Fibroblast of skin of left quadriceps (primary cell): ENCODE results near the gene RNF217.

ENCODE experiments used
- DNase-seq, 2 experiments: peaks; one replicate each; pipeline ENCODE4 v3.0.0-alpha.2; 2013; ENCODE audit warnings: low read depth in 2 of 2

Gene RNF217

DNA sequence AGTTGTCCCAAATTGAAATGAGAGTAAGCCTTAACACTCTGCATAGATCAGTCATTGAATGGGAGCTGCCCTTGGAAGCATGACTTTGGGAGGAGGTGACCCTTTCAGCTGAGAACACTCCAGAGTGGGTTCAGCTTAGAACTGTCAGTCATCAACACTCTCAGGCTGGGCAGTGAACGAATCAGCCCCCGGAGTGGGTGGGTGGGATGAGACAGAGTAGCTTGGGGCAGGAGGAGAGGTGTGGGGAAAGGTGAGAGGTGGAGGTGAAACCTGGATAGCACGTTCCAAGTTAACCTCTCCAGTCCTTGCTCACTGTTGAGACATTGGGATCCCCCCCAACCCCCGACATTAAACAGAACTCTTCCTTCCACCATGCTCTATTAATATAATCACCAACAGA is 136.0 kb downstream of the RNF217 start:
- DNase-seq: no peak

DNA sequence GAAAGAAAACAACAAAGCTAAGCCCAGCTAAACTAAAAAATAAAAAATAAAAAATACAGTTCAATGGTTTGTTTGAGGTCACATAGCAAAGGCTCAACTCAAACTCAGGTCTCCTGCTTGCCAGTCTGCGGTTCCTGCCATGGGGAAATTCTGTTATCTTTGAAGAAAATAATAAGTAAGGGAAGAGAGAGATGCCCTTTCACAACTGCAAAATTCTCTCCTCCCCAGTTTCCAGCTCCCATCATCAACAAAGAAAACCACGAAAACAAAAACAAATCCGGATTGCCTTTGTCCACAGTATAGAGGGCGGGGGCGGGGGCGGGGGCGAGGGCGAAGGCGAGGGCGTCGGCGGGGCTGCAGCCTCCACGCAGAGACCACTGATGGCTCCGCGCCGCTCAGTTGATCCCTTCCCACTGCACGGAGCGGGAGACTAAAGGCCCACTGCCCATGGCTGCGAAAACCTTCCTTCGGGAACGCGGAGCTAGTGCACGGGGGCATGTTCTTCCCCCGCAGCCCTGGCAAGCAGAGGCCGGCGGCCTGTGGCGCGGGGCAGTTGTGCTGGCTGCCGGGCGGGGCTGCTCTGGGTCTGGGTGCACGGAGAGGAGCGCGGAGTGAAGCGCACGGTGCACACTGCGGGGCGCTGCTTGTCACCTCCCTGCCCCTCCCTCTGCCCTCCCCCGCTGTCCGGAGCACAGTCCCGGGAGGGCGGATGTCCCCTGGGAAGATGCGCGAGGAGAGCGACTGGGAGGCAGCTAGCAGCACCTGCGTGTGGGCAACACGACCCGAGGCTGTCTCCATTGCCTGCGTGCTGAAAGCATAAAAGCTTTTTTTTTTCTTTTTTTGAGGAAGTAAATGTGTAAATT is 137.2 kb downstream of the RNF217 start:
- no peak for DNase-seq

DNA sequence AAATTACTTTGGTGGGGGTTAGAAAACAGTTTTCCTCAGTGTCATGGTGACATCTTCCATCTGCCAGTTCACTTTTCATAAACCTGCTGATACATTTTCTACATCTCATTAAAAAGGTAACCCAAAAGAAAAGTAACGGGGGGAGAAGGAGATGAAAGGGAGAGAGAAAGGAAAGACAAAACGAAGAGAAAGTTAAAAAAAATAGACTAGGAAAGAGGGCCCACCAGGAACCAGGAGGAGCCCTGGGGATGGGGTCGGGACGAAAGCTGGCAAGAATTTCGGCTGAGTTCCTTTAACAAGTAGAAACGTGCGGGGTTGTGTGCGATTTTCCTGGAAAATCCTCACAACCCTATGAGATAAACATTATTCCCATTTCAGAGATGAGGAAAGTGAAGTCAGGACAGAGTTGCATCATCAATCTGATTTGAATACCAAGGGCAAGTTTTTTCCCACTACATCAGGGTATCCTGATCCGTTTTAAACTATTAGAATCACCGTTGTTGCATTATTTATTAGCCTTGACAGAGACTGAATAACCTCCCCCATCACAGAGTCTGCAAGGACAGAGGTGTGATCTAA is 137.9 kb downstream of the RNF217 start:
- DNase-seq: no peak

DNA sequence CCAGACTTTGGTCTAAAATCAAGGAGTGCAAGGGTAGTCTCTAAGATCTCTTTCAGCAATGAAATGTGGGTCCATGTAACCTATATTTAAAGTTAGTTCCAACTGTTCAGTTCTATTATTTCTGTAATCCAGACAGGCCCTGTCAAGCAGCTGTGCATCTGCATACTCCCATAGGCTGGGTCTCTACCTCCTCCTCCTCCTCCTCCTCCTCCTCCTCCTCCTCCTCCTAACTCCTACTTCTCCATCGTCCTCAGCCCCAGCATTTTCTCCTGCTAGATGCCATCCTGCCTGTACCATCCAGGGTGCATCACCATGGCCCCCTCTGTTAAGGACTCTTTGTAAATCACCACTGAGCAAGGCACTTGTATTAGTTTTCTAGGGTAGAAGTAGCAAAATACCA is 138.9 kb downstream of the RNF217 start:
- DNase-seq: no peak

DNA sequence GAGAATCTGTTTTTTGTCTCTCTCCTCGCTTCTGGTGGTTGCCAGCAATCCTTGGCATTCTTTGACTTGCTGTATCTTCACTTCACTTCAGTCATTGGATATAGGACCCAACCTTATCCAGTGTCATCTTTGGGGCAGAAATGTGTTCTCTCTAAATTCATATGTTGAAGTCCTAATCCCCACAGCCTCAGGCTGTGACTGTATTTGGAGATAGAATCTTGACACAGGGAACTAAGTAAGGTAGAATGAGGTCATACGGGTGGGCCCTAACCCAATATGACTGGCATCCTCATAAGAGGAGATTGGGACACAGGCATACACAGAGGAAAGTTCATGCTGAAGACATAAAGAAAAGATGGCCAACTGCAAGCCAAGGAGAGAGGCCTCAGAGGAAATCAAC is 139.4 kb downstream of the RNF217 start:
- DNase-seq: no peak

DNA sequence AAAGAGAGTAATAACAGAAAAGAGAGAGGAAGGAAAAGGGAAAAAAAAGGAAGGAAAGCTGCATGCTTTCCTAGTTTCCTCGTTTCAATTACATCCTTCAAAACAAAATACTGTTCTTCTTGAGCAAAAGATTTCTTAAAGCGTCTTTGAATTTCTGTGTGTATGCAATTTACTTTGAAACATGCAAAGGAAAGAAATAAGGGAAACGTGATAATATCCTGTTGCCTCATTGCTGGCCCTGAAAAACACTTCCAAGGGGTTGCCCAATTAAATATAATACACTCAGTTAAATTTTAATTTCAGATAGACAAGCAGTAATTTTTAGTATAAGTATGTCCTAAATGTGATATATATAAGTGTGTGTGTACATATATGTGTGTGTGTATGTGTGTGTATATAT is 140.2 kb downstream of the RNF217 start:
- no peak for DNase-seq

DNA sequence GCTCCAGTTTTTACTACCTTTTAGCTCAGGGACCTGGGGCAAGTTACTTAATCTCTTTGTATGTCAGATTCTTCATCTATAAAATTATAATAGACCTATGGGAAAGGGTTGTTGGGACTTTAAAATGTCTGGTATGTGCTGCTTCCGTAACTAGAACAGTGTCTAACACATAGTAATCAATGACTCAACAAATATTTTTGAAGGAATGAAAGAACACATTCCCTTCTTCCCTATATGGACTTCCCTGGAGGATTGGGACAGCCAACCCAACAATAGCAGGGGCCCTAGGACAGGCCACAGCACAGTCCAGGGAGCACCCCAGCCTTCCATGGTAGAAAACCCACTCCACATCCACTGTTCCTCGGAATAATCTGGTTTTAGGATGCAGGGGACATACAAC is 140.7 kb downstream of the RNF217 start:
- DNase-seq: peak; percentile 93

DNA sequence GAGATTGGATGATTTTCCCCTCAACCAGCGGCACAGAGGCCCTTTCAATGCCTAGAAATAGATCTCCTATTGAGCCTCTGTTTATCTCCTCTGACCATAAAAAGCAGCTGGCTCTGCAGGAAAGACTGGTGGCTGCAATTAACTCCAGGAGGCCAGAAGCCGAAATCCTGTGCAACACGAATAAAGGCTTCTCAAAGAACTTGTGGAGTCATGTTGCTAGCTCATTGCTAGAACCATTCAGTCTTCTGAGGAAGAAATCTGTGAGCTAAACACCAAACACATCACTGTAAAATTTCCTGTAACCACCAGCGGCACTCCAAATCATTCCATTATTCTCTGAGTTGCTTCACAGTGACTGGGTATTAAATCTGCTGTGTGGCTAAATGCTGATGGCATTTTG is 142.2 kb downstream of the RNF217 start:
- peak; percentile 84 to 86 for DNase-seq

DNA sequence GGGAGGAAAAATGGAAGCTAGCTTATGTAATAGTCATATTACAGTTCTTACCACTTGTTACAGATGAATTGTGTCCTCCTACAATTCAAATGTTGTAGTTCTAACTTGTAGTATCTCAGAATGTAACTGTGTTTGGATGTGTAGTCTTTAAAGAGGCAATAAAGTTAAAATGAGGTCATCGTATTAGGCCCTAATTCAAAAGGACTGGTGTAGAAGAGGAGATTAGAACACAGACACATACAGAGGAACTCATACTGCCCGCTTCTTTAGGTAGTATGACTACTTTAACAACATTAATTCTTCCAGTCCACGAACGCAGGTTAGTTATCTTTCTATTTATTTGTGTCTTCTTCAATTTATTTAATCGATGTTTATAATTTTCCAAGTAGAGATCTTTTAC is 144.8 kb downstream of the RNF217 start:
- DNase-seq: no peak

DNA sequence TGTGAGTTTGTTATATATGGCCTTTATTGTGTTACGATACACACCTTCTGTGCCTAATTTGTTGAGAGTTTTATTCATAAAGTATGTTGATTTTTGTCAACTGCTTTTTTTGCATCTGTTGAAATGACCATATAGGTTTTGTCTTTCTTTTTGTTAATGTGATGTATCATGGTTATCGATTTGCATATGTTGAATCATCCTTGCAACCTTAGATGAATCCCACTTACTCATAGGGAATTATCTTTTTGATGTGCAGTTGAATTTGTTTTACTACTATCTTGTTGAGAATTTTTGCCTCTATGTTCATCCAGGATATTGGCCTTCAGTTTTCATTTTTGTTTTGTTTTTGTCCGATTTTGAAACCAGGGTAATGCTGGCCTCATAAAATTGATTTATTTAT is 145.7 kb downstream of the RNF217 start:
- DNase-seq: no peak

DNA sequence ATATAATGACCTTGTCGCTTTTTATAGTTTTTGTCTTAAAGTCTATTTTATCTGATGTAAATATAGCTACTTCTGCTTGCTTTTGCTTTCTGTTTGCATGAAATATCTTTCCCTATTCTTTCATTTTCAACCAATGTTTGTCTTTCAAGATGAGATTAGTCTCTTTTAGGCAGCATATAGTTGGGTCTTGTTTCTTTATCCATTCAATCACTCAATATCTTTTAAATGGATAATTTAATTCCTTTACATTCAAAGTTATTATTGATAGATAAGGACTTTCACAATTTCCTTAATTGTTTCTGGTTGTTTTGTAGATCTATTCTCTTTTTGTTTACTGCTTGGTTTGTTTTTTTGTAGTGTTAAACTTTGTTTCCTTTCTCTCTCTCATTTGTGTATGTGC is 147.8 kb downstream of the RNF217 start:
- no peak for DNase-seq

DNA sequence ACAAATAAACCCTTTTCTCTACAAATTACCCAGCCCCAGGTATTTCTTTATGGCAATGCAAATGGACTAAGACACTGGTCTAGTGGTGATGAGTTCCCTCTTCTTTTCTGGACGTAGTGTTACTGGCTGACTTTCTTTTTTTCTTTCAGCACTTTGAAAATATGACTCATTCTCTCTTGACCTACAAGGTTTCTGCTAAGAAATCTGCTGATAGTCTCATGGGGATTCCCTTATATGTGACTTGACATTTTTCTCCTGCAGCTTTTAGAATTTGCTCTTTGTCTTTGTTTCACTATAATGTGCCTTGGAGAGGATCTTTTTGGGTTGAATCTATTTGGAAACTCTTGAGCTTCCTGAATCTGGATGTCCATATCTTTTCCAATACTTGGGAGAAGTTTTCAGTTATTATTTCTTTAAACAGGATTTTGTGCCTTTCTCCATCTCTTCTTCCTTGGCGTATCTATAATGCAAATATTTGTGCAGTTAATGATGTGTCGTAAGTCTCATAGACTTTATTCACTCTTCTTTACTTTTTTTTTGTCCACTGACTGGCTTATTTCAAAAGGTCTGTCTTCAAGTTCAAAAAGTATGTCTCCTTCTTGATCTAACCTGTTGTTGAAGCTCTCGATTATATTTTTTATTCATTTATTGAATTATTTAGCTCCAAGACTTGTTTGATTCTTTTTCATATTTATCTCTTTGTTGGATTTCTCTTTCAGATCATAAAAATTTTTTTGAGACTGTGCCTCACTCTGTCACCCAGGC is 149.2 kb downstream of the RNF217 start:
- no peak for DNase-seq

DNA sequence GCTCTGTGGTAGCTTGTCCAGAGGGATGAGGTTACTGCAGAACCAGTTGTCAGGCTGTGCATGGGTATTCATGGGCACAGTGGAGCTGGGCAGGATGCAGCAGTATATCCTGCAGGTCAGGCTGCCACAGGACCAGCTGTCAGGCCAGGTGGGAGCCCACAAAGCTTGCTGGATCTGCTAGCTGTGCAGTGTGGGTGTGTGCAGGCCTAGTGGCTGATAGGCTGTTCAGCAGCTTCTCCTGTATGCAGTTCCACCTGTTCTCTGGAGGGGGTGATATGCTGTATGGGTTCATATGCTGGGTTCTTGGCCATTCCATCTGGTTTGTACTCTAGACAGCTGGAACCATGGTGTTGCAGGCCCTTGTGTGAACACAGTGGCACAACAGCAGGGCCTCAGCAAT is 150.7 kb downstream of the RNF217 start:
- DNase-seq: no peak

DNA sequence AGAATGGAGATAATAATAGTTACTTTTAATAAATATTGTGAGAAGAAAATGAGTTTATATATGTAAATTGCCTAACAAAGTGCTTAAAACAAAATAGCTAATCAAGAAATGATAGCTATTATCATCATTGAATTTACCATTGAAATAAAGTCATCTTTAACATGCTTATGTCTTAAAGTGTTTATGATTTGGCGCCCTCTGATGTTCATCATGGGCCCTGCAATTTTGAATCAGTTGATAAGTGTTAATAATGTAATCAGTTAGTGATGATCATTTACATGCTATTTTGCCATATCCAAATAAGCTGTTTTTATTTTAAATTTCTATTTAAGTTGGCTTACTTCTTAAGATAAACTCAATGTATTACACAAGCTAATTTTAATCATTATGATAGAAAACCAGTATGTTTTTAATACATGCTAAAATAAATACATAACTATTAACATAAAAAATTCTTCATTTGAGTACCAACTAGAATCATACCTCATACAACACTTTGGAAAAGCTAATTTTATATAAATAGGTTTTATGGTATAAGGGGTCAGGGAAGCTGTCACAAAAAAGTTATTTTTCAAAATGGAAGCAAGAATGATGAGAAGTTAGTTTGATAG is 152.1 kb downstream of the RNF217 start:
- DNase-seq: no peak

DNA sequence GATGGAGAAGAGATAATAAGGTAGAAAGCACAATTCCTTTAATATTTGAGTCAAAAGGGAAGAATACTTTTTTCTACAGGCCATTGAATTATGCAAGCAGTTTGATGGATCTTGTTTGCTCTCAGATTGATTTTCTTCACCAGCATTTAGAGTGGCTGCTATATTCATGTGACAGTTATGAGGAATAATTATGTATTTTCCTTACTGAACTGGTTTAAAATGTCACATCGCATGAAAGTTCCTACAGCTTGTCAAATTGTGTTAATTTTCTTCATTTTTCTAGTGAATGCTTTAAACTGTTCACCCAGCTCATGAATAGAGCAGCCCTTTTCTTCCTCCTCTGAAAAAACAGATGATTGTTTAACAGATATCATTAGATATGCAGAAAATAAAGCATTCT is 153.9 kb downstream of the RNF217 start:
- DNase-seq: no peak

DNA sequence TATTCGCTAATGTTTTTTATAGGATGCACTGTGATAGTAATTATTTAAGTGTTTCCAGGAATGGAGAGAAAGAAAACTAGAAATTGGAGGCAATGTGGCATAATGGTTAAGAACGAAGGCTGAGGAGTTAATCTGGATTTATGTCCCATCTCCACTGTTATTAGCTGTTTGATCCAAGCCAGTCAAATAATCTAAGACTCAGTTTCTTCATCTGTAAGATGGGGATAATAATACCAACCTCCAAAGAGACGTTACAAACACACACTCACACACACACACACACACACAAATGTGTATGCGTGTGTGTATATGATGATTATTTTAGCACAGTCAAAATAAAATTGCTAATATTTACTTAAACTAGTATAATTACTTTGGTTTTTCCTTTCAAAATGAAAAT is 154.5 kb downstream of the RNF217 start:
- no peak for DNase-seq

DNA sequence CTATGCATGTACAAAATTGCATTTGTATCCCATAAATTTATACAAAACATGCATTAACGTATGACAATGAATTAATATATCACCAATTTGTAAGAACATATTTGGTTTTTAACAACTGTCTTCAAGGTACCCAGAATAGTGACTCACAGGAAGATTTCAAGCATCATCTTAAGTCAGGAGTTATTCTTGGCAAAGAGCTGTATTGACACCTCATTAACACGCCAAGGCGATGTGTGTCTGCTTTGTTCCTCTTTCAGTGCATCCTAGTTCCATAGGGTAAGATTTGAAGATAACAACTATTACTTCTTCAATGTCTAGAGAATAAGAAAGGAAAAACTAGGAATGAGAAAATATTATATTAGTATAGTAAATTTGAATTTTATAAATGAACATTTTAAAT is 155.6 kb downstream of the RNF217 start:
- DNase-seq: no peak

DNA sequence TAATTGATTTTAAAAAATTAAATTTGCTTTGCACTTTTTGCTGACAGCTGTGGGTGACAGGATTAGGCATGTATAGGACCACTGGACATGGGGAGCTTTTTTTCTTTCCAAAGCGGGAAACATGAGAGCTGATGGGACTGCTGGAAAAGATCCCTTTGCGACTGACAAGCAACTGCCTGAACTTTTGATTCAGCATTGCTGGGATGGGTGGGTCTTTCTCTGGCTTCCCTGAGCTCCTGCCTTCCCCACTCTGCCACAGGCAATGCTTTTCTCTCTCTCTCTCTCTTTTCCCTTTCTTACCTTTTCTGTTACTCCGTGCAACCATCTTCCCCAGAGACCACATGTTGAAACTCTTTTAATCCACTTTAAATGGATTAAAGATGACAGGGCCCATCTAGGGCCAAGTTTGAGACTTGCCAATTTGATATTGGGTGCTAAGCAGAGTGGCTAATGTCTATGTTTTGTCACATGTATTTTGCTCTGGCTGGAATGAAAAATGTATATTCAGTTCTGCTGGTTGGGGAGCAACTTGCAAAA is 157.9 kb downstream of the RNF217 start:
- no peak for DNase-seq

DNA sequence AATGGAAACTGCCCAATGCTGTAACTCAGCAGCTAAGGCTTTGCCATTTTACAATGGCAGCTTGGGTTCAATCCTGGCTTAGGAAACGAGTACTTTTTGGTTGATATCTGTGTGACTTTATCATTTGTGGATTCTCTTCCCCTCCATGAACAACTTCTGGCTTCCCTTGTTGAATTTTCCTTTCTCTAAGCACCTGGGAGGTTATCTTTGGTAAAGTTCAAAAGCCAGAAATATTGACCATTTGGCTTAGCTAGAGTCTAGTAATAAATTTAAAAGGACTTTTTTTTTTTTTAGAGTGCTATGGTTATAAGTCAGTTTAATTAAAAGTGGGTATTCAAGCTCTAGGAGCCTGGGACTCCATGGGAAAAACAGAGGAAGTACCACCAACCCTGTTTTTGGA is 159.7 kb downstream of the RNF217 start:
- DNase-seq: no peak

DNA sequence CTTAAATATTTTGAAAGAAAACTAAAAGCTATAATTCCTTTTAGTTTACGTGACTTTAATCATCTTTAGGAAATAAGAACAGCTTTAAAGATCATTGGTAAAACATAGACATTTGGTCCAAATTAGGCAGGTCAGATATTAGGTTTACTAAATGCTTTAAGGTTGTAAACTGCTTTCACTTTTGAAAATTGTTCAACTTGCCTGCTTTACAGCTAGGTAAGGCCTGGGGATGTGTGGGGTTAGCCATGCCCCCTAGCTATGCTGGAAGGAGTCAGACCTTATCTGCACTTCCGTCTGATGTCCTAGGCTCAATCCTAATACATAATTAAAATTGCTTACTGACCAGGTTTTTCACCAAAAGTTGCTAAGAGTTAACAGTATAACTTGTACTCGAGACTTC is 160.8 kb downstream of the RNF217 start:
- DNase-seq: no peak

DNA sequence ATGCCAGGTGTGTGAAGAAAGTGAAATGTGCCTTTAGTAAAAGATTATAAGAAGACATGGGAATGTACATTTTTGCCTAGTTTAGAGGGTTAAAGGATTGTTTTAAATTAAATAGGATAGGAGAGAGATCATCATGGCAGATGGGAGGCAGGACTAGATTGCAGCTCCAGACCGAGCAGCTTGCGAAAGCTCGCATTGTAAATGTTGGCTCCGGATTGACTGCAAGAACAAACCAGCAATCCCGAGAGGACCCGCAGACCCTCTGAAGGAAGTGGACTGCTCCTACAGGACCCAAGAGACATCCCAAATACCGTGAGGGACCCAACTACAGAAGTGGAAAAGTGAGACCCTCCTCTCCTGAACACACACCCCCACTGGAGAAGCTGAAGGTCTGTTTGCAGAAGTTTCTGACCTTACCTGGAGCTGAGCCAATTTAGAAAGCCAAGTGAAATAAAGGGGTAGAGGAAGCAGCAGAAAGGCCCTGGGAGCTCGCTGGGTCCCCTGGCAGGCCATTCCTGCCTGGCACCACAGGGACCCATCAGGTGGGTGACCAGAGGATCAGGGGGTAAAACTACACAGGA is 161.3 kb downstream of the RNF217 start:
- no peak for DNase-seq
